Body of pancreas (tissue), 4 donors: ENCODE results near the gene ZNF668. TPM values are rescaled to one million over a fixed set of nuclear protein-coding genes. Genes with fewer than 3 reads are reported as not detected.
A peak's percentile ranks its signal among the peaks of the same experiment; 100 is the strongest.

Experiments used
- ATAC-seq: fragments of 150-250 bp; one replicate; pipeline ENCODE4 v1.9.1; 2016
- DNase-seq, 4 donors: peaks; one replicate each; pipeline ENCODE4 v3.0.0-alpha.2; 2019
- H3K27ac ChIP-seq, 4 donors: fragments of 200-600 bp; sonication (generic); 1 replicate in 3 of 4; 2 replicates in 1 of 4; pipeline versions ENCODE4 v1.5.1 to v1.6.1; 2016 to 2019; ENCODE audit warnings: mild to moderate bottlenecking in 1 of 4, mixed read lengths in 1 of 4, moderate library complexity in 1 of 4
- H3K27me3 ChIP-seq, 2 donors: fragments of 200-600 bp; sonication (generic); one replicate each; pipeline ENCODE4 v1.6.0; 2016; ENCODE audit warnings: mild to moderate bottlenecking in 1 of 2
- H3K36me3 ChIP-seq, 2 donors: fragments of 200-600 bp; sonication (generic); replicated peaks in 1 of 2; 2 replicates each; pipeline ENCODE4 v1.5.1; 2016; ENCODE audit warnings: low read depth in 2 of 2; ENCODE audit not compliant: insufficient read depth in 1 of 2
- H3K4me1 ChIP-seq: fragments of 200-600 bp; sonication (generic); one replicate; pipeline ENCODE4 v1.6.0; 2016
- H3K4me3 ChIP-seq, 2 donors: fragments of 200-600 bp; sonication (generic); 1 replicate in 1 of 2; 2 replicates in 1 of 2; pipeline ENCODE4 v1.5.1; 2016 to 2019
- H3K9me3 ChIP-seq, 3 donors: fragments of 200-600 bp; sonication (generic); 1 replicate in 2 of 3; 2 replicates in 1 of 3; pipeline ENCODE4 v1.5.1; 2016
- POLR2A ChIP-seq, 3 donors: fragments of 450-650 bp; IDR thresholded peaks; one replicate each; pipeline ENCODE4 v1.6.1; 2016; ENCODE audit warnings: antibody characterized with exemption in 3 of 3, mild to moderate bottlenecking in 2 of 3
- WGBS, 2 donors: methylation state at CpG; one replicate each; pipeline ENCODE4 v1.1.5; 2017; 5-methylcytosine and 5-hydroxymethylcytosine counted together
- intact Hi-C: fragments of 100-400 bp; cut with DNase I; formaldehyde crosslinking; loops from one replicate; pipeline ENCODE4 v1.15.1; 2023
- total RNA-seq, 2 donors: library from RNA; depleted of rRNA; stranded (reverse); fragments of >200 nt; gene quantifications; one replicate each; pipeline ENCODE4 v1.1.0, GENCODE V29; 2016
- TF ChIP-seq, protein P1 (sequence below), 7 experiments: fragments of 450-650 bp in 4 of 7; fragments of 200-600 bp in 3 of 7; sonication (generic) in 3 of 7; IDR thresholded peaks; one replicate each; pipeline ENCODE4 v1.5.1; 2016 to 2019; ENCODE audit warnings: antibody characterized with exemption in 7 of 7

Gene ZNF668
- total RNA-seq, 2 donors from 2014 or later = 2.9 to 15.2 TPM

DNA sequence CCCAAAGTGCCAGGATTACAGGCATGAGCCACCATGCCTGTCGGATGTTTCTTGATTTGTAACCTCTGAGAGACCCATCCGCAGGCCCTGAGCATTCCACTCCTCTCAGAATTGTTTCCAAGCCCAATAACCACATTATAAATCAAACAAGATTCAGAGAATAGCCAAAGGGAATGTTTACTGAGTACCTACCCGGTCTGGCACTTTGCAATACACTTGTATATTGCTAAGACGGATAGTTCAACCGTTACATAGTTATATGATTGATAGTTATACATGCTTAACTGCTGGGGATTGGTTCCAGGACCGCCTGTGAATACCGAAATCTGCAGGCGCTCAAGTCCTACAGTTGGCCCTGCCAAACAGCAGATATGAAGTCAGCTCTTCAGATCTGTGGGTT, 40.4 kb upstream of the ZNF668 start:
- intact Hi-C loops = no loop called here
- no peak for ATAC-seq
- TF ChIP-seq, protein P1, sequence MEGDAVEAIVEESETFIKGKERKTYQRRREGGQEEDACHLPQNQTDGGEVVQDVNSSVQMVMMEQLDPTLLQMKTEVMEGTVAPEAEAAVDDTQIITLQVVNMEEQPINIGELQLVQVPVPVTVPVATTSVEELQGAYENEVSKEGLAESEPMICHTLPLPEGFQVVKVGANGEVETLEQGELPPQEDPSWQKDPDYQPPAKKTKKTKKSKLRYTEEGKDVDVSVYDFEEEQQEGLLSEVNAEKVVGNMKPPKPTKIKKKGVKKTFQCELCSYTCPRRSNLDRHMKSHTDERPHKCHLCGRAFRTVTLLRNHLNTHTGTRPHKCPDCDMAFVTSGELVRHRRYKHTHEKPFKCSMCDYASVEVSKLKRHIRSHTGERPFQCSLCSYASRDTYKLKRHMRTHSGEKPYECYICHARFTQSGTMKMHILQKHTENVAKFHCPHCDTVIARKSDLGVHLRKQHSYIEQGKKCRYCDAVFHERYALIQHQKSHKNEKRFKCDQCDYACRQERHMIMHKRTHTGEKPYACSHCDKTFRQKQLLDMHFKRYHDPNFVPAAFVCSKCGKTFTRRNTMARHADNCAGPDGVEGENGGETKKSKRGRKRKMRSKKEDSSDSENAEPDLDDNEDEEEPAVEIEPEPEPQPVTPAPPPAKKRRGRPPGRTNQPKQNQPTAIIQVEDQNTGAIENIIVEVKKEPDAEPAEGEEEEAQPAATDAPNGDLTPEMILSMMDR (IDR thresholded peaks at IDR 0.05) = no peak
- TF ChIP-seq POLR2A (IDR thresholded peaks at IDR 0.05) = no peak
- Histone ChIP-seq H3K27me3 (no peaks in the 10 kb centered on the region), H3K9me3 (no peaks in the 10 kb centered on the region), H3K27ac (peak overlapping the region; percentile 46 to 95 (median 63)), H3K36me3 (peaks cover 0 to 6% of the 10 kb centered on the region in 2 donors), H3K4me3 (no peak overlapping the region), H3K4me1 (peaks cover 75% of the 10 kb centered on the region)
- no peak for DNase-seq
- 78 to 84% methylated on average over 8 of the region's 8 CpGs for WGBS, 2 donors

DNA sequence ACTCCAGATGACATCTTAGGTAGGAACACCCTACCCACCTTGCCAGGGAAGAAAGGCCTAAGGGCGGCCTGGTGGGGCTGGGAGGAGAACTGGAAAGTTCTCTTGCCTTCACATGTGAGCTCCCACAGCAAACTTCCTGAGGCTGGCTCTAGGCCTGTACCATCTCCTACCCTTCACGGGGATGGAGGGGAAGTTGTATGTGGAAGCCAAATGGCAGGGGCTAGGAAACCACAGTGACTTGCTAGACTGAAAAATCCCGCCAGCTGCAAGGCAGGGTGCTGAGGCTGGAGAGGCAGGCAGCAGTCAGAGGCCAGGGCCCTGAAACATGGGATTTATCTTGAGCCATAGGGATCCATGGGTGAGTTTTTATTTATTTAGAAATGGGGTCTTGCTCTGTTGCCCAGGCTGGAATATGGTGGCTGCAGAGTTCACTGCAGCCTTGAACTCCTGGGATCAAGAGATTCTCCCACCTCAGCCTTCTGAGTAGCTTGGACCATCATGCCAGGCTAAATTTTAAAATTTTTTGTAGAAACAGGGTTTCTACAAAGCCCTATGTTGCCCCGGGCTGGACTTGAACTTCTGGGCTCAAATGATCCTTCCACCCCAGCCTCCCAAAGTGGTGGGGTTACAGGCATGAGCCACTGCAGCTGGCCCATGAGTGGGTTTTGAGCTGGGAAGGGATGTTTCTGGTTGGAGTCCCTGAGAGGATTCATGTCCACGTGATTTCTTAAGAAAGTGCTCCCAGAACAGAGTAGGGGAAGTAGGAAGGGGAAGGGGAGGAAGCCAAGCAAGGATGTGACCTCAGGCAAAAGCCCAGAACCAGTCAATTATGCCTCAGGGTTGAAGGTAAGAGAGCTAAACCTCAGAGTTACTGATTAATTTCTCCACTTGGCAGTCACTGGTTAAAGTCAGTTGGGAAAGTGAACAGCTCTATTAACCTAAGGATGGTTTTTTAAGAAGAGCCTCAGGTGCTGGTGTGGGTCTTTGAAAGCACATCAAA, 39.4 kb upstream of the ZNF668 start:
- Histone ChIP-seq H3K36me3 (peaks cover 0 to 6% of the 10 kb centered on the region in 2 donors), H3K9me3 (no peaks in the 10 kb centered on the region), H3K27ac (peak overlapping the region; percentile 46 to 95 (median 66)), H3K4me3 (no peak overlapping the region), H3K27me3 (no peaks in the 10 kb centered on the region), H3K4me1 (peaks cover 71% of the 10 kb centered on the region)
- intact Hi-C loops = no loop called here
- ATAC-seq (no peak), DNase-seq (no peak)
- TF ChIP-seq, protein P1 (IDR thresholded peaks at IDR 0.05) = no peak
- TF ChIP-seq POLR2A (IDR thresholded peaks at IDR 0.05) = peak in 1 of 3 donors; percentile 20
- 64 to 67% methylated on average over 5 of the region's 5 CpGs for WGBS, 2 donors

DNA sequence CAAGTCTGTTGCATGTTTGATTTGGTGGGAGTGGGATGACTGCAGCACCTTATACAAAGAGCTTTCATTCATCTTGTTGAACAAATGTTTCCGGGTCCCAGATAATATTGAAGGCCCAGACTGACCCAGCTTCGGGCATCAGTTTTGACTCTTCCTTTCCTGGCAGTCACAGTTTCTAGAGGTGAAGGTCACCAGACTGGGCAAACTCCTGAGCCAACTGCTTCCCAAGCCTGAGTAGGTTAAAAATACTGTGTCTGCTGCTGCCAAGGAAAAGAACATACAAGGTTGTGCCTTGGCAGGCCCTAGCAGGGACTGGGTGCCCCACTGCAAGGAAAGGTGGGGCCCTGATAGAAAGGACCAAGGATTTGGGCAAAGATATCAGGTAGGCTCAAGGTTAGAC, 38.7 kb upstream of the ZNF668 start:
- no peak overlapping the region for H3K4me3 ChIP-seq
- peak overlapping the region in 3 of 4 donors; percentile 46 to 95 (median 74) for H3K27ac ChIP-seq
- no peak for ATAC-seq
- TF ChIP-seq POLR2A (IDR thresholded peaks at IDR 0.05) = no peak
- TF ChIP-seq, protein P1 (IDR thresholded peaks at IDR 0.05) = no peak
- H3K27me3 ChIP-seq = no peaks in the 10 kb centered on the region
- no peak for DNase-seq
- H3K4me1 ChIP-seq = peaks cover 73% of the 10 kb centered on the region
- intact Hi-C loops = no loop called here
- H3K36me3 ChIP-seq = peaks cover 0 to 6% of the 10 kb centered on the region in 2 donors
- H3K9me3 ChIP-seq = no peaks in the 10 kb centered on the region
- 38 to 40% methylated on average over 2 of the region's 2 CpGs for WGBS, 2 donors

DNA sequence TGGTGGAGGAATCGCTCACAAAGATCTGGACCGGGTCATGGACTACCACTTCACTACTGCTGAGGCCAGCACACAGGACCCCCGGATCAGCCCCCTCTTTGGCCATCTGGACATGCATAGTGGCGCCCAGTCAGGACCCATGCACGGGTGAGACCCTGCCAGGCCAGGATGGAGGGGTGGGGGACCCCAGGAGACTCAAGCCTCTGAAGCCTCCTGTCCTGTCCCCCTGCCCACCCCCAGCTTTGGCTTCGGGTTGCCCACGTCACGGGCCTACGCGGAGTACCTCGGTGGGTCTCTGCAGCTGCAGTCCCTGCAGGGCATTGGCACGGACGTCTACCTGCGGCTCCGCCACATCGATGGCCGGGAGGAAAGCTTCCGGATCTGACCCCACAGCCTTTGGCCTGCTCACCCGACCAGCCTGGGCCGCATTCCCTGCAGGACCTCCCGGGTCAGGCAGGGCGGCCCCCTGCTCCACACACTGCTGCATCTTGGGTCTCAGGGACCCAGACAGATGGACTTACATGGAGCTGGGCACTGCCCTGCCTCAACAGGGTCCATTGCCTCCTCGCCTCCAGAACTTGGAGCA, 37.9 kb upstream of the ZNF668 start:
- DNase-seq = no peak
- H3K4me3 ChIP-seq = no peak overlapping the region
- H3K9me3 ChIP-seq = no peaks in the 10 kb centered on the region
- 93 to 94% methylated on average over 20 to 23 of the region's 23 CpGs for WGBS, 2 donors
- ATAC-seq = no peak
- intact Hi-C loops = no loop called here
- peaks cover 76% of the 10 kb centered on the region for H3K4me1 ChIP-seq
- no peaks in the 10 kb centered on the region for H3K27me3 ChIP-seq
- H3K27ac ChIP-seq = peak overlapping the region in 2 of 4 donors; percentile 74 to 95
- peaks cover 0 to 6% of the 10 kb centered on the region in 2 donors for H3K36me3 ChIP-seq
- TF ChIP-seq POLR2A (IDR thresholded peaks at IDR 0.05) = no peak
- TF ChIP-seq, protein P1 (IDR thresholded peaks at IDR 0.05) = no peak
